WTC11 (cell line): ENCODE data around the gene CNPY1. TPM values are rescaled to one million over a fixed set of nuclear protein-coding genes. Genes with fewer than 3 reads are reported as not detected.
"Not testable (repeated sequence)": the region's sequence is repeated elsewhere in the genome, so short reads cannot be mapped to it uniquely, and the experiment has no call there.

Source experiments
- ATAC-seq: fragments of 200-7000 bp; cut with Tn5 transposase; 2 replicates; pipeline ENCODE4 v1.10.0; 2021; ENCODE audit warnings: mild to moderate bottlenecking, moderate library complexity
- Bru-seq: library from RNA; stranded (reverse); fragments of 400-500 nt; gene quantifications from one replicate; lab custom pipeline; 2021; lab: Mats Ljungman, UMichigan
- CTCF ChIA-PET: fragments of 300-600 bp; sonication (Branson Sonifier 250); formaldehyde crosslinking; loops from one replicate; lab custom pipeline; 2021; ENCODE audit warnings: antibody characterized with exemption; lab: Charles Lee
- POLR2A ChIA-PET: fragments of 350-600 bp; sonication (Branson Sonifier 250); formaldehyde crosslinking; loops from one replicate; lab custom pipeline; 2021; ENCODE audit warnings: antibody characterized with exemption; lab: Charles Lee
- DNase-seq: peaks from one replicate; pipeline ENCODE4 v3.0.0; 2021; ENCODE audit warnings: low spot score
- H3K27ac Mint-ChIP-seq: 2 replicates; pipeline ENCODE4 v1.8.0; 2021; ENCODE audit warnings: mixed read lengths
- H3K27me3 Mint-ChIP-seq: 2 replicates; pipeline ENCODE4 v1.8.0; 2021; ENCODE audit warnings: low read depth, mild to moderate bottlenecking, moderate library complexity, mixed read lengths
- H3K36me3 Mint-ChIP-seq: 2 replicates; pipeline ENCODE4 v1.8.0; 2021; ENCODE audit warnings: mixed read lengths
- H3K4me1 Mint-ChIP-seq: 2 replicates; pipeline ENCODE4 v1.8.0; 2022; ENCODE audit warnings: mixed read lengths
- H3K4me3 Mint-ChIP-seq: 2 replicates; pipeline ENCODE4 v1.8.0; 2021; ENCODE audit warnings: mild to moderate bottlenecking, moderate library complexity, mixed read lengths
- H3K9me3 Mint-ChIP-seq: 2 replicates; pipeline ENCODE4 v1.8.0; 2021; ENCODE audit warnings: mixed read lengths
- CDX4 ChIP-seq: fragments of 250-450 bp; sonication (Bioruptor Pico); IDR thresholded peaks from 2 replicates; pipeline ENCODE4 v1.9.0; 2021; ENCODE audit warnings: moderate library complexity, mild to moderate bottlenecking, inconsistent platforms, borderline replicate concordance
- HMGA2 ChIP-seq: fragments of 250-450 bp; sonication (Bioruptor Pico); IDR thresholded peaks from 2 replicates; pipeline ENCODE4 v1.4.0; 2021; ENCODE audit warnings: mild to moderate bottlenecking, moderate library complexity
- IRF2 ChIP-seq: sonication (generic); formaldehyde crosslinking; IDR thresholded peaks from 2 replicates; pipeline ENCODE4 v1.8.0; 2022; ENCODE audit warnings: low read depth, missing genetic modification reagents, borderline replicate concordance
- KAT7 ChIP-seq: sonication (generic); formaldehyde crosslinking; IDR thresholded peaks from 2 replicates; pipeline ENCODE4 v1.8.1; 2023; ENCODE audit warnings: missing genetic modification reagents, mild to moderate bottlenecking, borderline replicate concordance
- PRRX2 ChIP-seq: fragments of 250-450 bp; sonication (Bioruptor Pico); IDR thresholded peaks from 2 replicates; pipeline ENCODE4 v1.8.0; 2021; ENCODE audit warnings: mild to moderate bottlenecking
- RORB ChIP-seq: fragments of 250-450 bp; sonication (Bioruptor Pico); IDR thresholded peaks from 2 replicates; pipeline ENCODE4 v1.9.0; 2021; ENCODE audit warnings: mild to moderate bottlenecking
- SMAD3 ChIP-seq: sonication (generic); formaldehyde crosslinking; IDR thresholded peaks from 2 replicates; pipeline ENCODE4 v1.8.0; 2022; ENCODE audit warnings: missing genetic modification reagents, mild to moderate bottlenecking, borderline replicate concordance
- SMAD4 ChIP-seq: sonication (generic); formaldehyde crosslinking; IDR thresholded peaks from 2 replicates; pipeline ENCODE4 v1.8.0; 2022; ENCODE audit warnings: mild to moderate bottlenecking, missing genetic modification reagents
- ZMAT4 ChIP-seq: fragments of 250-450 bp; sonication (Bioruptor Pico); IDR thresholded peaks from 2 replicates; pipeline ENCODE4 v1.9.0; 2021; ENCODE audit warnings: mild to moderate bottlenecking
- ZNF121 ChIP-seq: sonication (generic); formaldehyde crosslinking; IDR thresholded peaks from 2 replicates; pipeline ENCODE4 v1.8.0; 2023; ENCODE audit warnings: missing genetic modification reagents
- ZNF138 ChIP-seq: sonication (generic); formaldehyde crosslinking; conservative IDR thresholded peaks from 2 replicates; pipeline ENCODE4 v1.8.1; 2022; ENCODE audit warnings: mild to moderate bottlenecking, moderate library complexity, missing genetic modification reagents
- ZNF232 ChIP-seq: sonication (generic); formaldehyde crosslinking; IDR thresholded peaks from 2 replicates; pipeline ENCODE4 v1.8.0; 2022; ENCODE audit warnings: mild to moderate bottlenecking, missing genetic modification reagents
- ZNF416 ChIP-seq: fragments of 250-450 bp; sonication (Bioruptor Pico); IDR thresholded peaks from 2 replicates; pipeline ENCODE4 v1.9.0; 2021; ENCODE audit warnings: mild to moderate bottlenecking, inconsistent platforms
- long read RNA-seq, 3 experiments: library from RNA in 1 of 3; library from capped mRNA in 1 of 3; library from polyadenylated mRNA in 1 of 3; unstranded in 2 of 3; stranded (forward) in 1 of 3; transcript quantifications; one replicate each; pipeline ENCODE4 v2.0.0, GENCODE V29; 2021
- total RNA-seq: library from RNA; stranded (reverse); gene quantifications from 3 replicates; pipeline ENCODE4 v1.2.3, GENCODE V29; 2021
- TF ChIP-seq, protein P1 (sequence below): sonication (generic); formaldehyde crosslinking; IDR thresholded peaks from 2 replicates; pipeline ENCODE4 v1.8.0; 2023; ENCODE audit warnings: missing genetic modification reagents, mild to moderate bottlenecking, borderline replicate concordance
- TF ChIP-seq, protein P2 (sequence below): sonication (generic); formaldehyde crosslinking; IDR thresholded peaks from 2 replicates; pipeline ENCODE4 v1.8.0; 2022; ENCODE audit warnings: mild to moderate bottlenecking, missing genetic modification reagents
- TF ChIP-seq, protein P3 (sequence below): sonication (generic); formaldehyde crosslinking; IDR thresholded peaks from 2 replicates; pipeline ENCODE4 v1.8.0; 2023; ENCODE audit warnings: missing genetic modification reagents

CNPY1 gene
- total RNA-seq (0.09 TPM in 2 of 3 replicates, not detected in the other), Bru-seq, nascent RNA (percentile 30 among the genes with signal in this experiment)
- long read RNA-seq, experiment 1, partial matches to known transcripts: 0 of 1 reads
- long read RNA-seq, experiment 1, other reads (novel, unspliced or antisense): 1 of 1 reads
- long read RNA-seq, experiment 2: 0 reads
- long read RNA-seq, experiment 3: 0 reads

DNA sequence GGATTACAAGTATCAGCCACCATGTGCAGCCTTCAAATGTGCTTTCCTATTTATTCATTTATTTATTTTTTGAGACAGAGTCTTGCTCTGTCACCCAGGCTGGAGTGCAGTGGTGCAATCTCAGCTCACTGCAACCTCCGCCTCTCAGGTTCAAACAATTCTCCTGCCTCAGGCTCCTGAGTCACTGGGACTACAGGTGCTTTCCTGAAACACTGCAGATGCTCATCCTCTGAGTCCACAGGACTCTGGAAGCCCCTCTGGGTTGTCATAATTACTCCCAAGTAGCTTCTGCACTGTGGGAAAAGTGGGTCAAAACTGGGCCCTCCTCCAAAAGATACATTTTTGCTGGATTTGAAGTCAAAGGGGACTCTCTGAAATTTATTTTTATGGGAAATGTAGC is at the start of gene CNPY1:
Gene CNPY1 (minus strand): TSS at position 111 of the 400 bp plus-strand sequence. CDS start 630 bp downstream, outside the sequence.
- H3K27ac Mint-ChIP-seq, H3K4me3 Mint-ChIP-seq, H3K36me3 Mint-ChIP-seq, H3K27me3 Mint-ChIP-seq, H3K4me1 Mint-ChIP-seq, H3K9me3 Mint-ChIP-seq, DNase-seq, ATAC-seq: not testable (repeated sequence)
- POLR2A ChIA-PET: interaction anchor here (0.6 kb wide), 1 partner anchor 33 kb away, joined by 3 read pairs; no protein-coding TSS in a partner anchor
- CTCF ChIA-PET: interaction anchor here (0.6 to 1.8 kb wide), 3 partner anchors 13 to 53 kb away, joined by 3 to 6 read pairs (median 4); no protein-coding TSS in a partner anchor

DNA sequence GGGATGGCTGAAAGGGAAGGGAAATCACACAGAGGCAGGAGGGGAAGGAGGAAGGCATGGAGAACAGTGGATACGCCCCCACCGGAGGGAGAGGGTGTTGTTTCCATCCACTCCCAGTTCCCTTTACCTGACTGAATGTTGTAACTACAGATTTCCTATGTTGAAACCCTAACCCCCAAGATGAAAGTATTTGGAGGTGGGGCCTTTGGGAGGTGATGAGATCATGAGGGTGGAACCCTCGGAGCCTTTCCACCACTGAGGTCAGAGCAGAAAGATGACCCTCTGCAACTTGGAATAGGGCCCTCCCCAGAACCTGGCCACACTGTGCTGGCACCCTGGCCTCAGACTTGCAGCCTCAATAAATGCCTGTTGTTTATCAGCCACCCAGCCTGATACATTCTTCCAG is 48.6 kb upstream of the CNPY1 start:
- ATAC-seq (peak; percentile 84), DNase-seq (peak; percentile 38)
- POLR2A ChIA-PET: no interaction called here
- H3K4me1 Mint-ChIP-seq: peaks cover 35% of the 10 kb centered on the region
- H3K4me3 Mint-ChIP-seq: no peak overlapping the region
- H3K9me3 Mint-ChIP-seq: no peaks in the 10 kb centered on the region
- CTCF ChIA-PET: interaction anchor here (1.2 kb wide), 1 partner anchor 215 kb away, joined by 3 read pairs; no protein-coding TSS in a partner anchor
- no peak for TF ChIP-seq SMAD3
- TF ChIP-seq HMGA2 (CRISPR knock-in tag): no peak
- no peaks in the 10 kb centered on the region; the same call in 1 of the 2 replicates for H3K27me3 Mint-ChIP-seq
- H3K36me3 Mint-ChIP-seq: no peaks in the 10 kb centered on the region
- peak overlapping the region; percentile 98 for H3K27ac Mint-ChIP-seq

DNA sequence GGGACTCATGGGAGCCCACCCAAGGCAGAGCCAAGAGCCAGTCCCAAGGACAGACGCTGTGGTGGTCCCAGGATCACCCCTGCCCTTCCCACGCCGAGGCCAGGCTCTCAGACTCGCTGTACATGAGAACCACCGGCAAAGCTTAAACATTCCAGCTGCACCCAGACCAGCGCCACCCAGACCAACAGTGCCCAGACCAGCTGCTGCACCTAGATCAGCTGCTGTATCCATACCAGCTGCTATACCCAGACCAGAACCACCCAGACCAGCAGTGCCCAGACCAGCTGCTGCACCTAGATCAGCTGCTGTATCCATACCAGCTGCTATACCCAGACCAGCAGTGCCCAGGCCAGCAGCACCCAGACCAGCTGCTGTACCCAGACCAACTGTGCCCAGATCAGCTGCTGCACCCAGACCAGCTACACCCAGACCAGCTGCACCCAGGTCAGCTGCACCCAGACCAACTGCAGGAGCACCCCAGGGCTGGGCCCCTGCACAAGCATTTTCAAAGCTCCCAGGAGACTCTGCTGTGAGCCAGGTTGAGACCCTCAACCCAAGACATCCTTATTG is 47.9 kb upstream of the CNPY1 start:
- H3K9me3 Mint-ChIP-seq: no peaks in the 10 kb centered on the region
- ChIA-PET POLR2A (interaction anchor here (0.7 kb wide), 1 partner anchor 50 kb away, joined by 3 read pairs; the partner anchor contains the start of gene RBM33), CTCF (interaction anchor here (1.1 to 1.2 kb wide), 2 partner anchors 19 to 215 kb away, joined by 3 to 4 read pairs; no protein-coding TSS in a partner anchor)
- no peaks in the 10 kb centered on the region for H3K36me3 Mint-ChIP-seq
- H3K4me1 Mint-ChIP-seq: peaks cover 35% of the 10 kb centered on the region
- H3K27ac Mint-ChIP-seq: peak overlapping the region; percentile 98
- DNase-seq: no peak
- no peaks in the 10 kb centered on the region; the same call in 1 of the 2 replicates for H3K27me3 Mint-ChIP-seq
- H3K4me3 Mint-ChIP-seq: no peak overlapping the region
- ATAC-seq: no peak
- TF ChIP-seq, protein P1, sequence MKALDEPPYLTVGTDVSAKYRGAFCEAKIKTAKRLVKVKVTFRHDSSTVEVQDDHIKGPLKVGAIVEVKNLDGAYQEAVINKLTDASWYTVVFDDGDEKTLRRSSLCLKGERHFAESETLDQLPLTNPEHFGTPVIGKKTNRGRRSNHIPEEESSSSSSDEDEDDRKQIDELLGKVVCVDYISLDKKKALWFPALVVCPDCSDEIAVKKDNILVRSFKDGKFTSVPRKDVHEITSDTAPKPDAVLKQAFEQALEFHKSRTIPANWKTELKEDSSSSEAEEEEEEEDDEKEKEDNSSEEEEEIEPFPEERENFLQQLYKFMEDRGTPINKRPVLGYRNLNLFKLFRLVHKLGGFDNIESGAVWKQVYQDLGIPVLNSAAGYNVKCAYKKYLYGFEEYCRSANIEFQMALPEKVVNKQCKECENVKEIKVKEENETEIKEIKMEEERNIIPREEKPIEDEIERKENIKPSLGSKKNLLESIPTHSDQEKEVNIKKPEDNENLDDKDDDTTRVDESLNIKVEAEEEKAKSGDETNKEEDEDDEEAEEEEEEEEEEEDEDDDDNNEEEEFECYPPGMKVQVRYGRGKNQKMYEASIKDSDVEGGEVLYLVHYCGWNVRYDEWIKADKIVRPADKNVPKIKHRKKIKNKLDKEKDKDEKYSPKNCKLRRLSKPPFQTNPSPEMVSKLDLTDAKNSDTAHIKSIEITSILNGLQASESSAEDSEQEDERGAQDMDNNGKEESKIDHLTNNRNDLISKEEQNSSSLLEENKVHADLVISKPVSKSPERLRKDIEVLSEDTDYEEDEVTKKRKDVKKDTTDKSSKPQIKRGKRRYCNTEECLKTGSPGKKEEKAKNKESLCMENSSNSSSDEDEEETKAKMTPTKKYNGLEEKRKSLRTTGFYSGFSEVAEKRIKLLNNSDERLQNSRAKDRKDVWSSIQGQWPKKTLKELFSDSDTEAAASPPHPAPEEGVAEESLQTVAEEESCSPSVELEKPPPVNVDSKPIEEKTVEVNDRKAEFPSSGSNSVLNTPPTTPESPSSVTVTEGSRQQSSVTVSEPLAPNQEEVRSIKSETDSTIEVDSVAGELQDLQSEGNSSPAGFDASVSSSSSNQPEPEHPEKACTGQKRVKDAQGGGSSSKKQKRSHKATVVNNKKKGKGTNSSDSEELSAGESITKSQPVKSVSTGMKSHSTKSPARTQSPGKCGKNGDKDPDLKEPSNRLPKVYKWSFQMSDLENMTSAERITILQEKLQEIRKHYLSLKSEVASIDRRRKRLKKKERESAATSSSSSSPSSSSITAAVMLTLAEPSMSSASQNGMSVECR: no peak
- TF ChIP-seq, protein P2, sequence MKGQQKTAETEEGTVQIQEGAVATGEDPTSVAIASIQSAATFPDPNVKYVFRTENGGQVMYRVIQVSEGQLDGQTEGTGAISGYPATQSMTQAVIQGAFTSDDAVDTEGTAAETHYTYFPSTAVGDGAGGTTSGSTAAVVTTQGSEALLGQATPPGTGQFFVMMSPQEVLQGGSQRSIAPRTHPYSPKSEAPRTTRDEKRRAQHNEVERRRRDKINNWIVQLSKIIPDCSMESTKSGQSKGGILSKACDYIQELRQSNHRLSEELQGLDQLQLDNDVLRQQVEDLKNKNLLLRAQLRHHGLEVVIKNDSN (CRISPR knock-in tag): no peak
- no peak for TF ChIP-seq ZNF232
- no peak for TF ChIP-seq CDX4
- TF ChIP-seq ZNF121 (CRISPR knock-in tag): no peak
- TF ChIP-seq SMAD4 (CRISPR knock-in tag): no peak
- TF ChIP-seq ZMAT4: no peak
- no peak for TF ChIP-seq PRRX2 (CRISPR knock-in tag)
- no peak for TF ChIP-seq IRF2 (CRISPR knock-in tag)
- no peak for TF ChIP-seq ZNF138
- no peak for TF ChIP-seq KAT7 (CRISPR knock-in tag)
- TF ChIP-seq RORB: no peak
- TF ChIP-seq, protein P3, sequence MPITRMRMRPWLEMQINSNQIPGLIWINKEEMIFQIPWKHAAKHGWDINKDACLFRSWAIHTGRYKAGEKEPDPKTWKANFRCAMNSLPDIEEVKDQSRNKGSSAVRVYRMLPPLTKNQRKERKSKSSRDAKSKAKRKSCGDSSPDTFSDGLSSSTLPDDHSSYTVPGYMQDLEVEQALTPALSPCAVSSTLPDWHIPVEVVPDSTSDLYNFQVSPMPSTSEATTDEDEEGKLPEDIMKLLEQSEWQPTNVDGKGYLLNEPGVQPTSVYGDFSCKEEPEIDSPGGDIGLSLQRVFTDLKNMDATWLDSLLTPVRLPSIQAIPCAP (CRISPR knock-in tag): no peak
- no peak for TF ChIP-seq ZNF416 (CRISPR knock-in tag)
- TF ChIP-seq, all 79 proteins: peak for 0
